Testis (tissue), 2 donors: Measurements from ENCODE around the gene SAV1.

ENCODE experiments used
- CTCF ChIP-seq, 3 experiments: fragments of 450-650 bp in 2 of 3; fragments of 200-600 bp in 1 of 3; sonication (generic) in 1 of 3; IDR thresholded peaks; one replicate each; pipeline ENCODE4 v1.5.1; 2016 to 2019; ENCODE audit warnings: antibody characterized with exemption in 3 of 3, mild to moderate bottlenecking in 2 of 3, moderate library complexity in 1 of 3
- POLR2A ChIP-seq: fragments of 450-650 bp; IDR thresholded peaks from one replicate; pipeline ENCODE4 v1.6.1; 2017; ENCODE audit warnings: antibody characterized with exemption, mild to moderate bottlenecking, moderate library complexity

- TF ChIP-seq CTCF (IDR thresholded peaks at IDR 0.05) (no peak), POLR2A (no peak)
Observed at GRCh38 chr14:50607761-50608160, 60.3 kb downstream of the SAV1 start.
